ENCODE results near the gene CAMTA1.

The CAMTA1 gene

DNA sequence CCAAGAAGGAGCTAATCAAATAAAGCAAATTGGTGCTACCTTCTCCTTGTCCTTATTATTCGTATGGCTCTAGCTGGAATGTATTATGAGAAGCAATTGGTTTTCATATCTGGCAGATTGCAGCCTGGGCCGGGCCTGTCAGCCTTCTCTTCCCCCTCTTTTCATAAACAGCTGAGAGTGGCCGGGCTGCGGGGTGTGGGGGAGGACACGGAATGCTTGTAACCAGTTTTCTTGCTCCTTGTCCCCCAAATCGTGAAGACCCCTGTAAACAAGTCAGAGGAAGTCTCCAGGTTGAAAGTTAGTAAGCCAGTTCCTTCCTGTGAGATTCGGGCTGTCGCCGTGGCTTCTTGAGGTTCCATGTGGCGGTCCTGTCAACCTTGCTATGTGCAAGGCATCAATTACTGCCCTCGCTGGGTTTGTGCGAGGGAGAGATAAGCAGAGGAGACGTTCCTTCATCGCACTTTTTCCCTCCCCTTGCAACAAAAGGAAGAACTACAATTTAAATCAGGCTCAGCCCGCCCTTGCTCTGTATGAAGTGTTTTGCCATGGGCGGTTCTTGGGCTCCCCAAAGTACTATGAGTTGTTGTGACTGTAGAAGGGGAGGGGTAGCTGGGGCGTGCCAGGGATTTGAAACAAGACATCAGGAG lies 450.7 kb downstream of the CAMTA1 start:
- no peak overlapping the region for H3K4me3 ChIP-seq (ENCODE audit: low read depth, low read length)
- no peak for TF ChIP-seq CTCF (IDR thresholded peaks at IDR 0.05; ENCODE audit: insufficient read depth, low read depth, low read length, missing control alignments)
- DNase-seq (ENCODE audit: low read depth), result no peak

GRCh38 chr1:7236844-7237515 lies 451.7 kb downstream of the CAMTA1 start:
- H3K4me3 ChIP-seq (ENCODE audit: low read depth, low read length), result no peak overlapping the region
- TF ChIP-seq CTCF (IDR thresholded peaks at IDR 0.05; ENCODE audit: insufficient read depth, low read depth, low read length, missing control alignments), result no peak
- no peak for DNase-seq (ENCODE audit: low read depth)

- no peak for DNase-seq (ENCODE audit: low read depth)
- H3K4me3 ChIP-seq (ENCODE audit: low read depth, low read length), result no peak overlapping the region
- TF ChIP-seq CTCF (IDR thresholded peaks at IDR 0.05; ENCODE audit: insufficient read depth, low read depth, low read length, missing control alignments), result no peak
Measured at GRCh38 chr1:7247158-7247557, 461.9 kb downstream of the CAMTA1 start.

DNA sequence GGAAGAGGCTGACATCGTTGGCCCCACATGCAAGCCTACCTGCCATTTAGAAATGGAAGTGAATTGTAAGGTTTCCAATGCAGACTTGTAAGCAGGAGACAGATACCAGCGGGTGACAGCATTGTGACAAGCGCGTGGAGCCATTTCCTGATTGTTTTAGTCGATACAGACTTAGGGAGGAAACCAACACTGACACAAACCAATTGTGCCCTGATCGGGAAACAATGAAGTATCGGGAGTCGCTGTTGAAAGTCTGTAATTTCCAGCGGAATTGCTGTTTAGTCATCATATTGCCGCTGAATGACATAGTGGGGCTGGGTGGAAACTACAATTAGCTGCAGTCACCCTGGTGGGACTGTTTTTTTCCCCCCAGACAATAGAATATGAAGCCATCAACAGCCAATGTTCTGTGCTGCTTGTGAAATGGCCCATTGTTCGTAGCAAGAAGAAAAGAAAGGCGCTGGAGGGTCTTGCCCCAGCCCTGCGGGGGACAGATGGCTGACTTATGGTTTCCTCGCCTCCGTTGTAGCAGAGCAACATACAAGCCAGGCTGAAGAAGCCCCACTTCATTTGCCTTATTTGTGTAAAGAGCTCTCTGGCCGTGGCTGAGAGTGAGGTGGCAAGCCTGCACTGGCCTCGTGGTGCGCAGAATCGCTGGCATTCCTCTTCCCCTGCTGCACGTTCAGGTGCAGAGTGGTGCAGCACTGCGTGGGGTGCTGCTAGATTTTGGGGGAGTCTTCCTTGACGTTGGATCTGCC lies 462.7 kb downstream of the CAMTA1 start:
- no peak for TF ChIP-seq CTCF (IDR thresholded peaks at IDR 0.05; ENCODE audit: insufficient read depth, low read depth, low read length, missing control alignments)
- no peak overlapping the region for H3K4me3 ChIP-seq (ENCODE audit: low read depth, low read length)
- DNase-seq (ENCODE audit: low read depth), result no peak

DNA sequence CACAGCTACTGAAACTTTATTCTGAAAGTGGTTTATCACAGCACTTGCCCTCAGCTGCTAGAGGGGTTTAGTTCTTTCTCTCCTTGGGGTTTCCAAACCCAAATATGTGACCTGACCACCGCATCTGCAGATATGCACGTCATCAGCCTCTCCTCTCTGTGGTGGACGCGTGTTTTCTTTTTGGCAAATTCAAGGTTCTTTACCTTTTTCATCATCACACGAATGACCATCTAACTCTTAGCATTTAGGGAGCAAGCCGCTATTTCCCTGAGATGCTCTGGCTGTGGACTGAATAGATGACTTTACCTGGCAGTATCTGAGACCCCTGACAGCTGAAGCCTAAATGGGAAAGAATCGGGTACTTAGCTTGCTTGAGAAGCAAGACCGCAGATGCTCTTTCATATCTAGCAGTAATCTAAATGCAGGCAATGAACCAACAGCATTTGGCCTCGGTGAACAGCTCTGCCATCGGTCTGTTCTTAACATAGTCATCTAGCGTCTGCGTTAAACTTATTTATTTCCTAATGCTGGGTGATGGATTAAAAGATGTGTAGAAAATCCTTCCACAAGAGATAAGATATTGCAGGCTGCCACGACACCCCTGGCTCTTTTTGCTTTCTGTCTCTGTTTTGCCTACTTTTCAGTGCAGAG lies 463.4 kb downstream of the CAMTA1 start:
- no peak for TF ChIP-seq CTCF (IDR thresholded peaks at IDR 0.05; ENCODE audit: insufficient read depth, low read depth, low read length, missing control alignments)
- no peak for DNase-seq (ENCODE audit: low read depth)
- no peak overlapping the region for H3K4me3 ChIP-seq (ENCODE audit: low read depth, low read length)

GRCh38 chr1:7249516-7249915 lies 464.3 kb downstream of the CAMTA1 start:
- no peak overlapping the region for H3K4me3 ChIP-seq (ENCODE audit: low read depth, low read length)
- no peak for TF ChIP-seq CTCF (IDR thresholded peaks at IDR 0.05; ENCODE audit: insufficient read depth, low read depth, low read length, missing control alignments)
- no peak for DNase-seq (ENCODE audit: low read depth)

Data from GM12865 (cell line).